ENCODE measurements around the gene TENM4.
"Not testable (repeated sequence)": the region's sequence is repeated elsewhere in the genome, so short reads cannot be mapped to it uniquely, and the experiment has no call there.

The TENM4 gene

DNA sequence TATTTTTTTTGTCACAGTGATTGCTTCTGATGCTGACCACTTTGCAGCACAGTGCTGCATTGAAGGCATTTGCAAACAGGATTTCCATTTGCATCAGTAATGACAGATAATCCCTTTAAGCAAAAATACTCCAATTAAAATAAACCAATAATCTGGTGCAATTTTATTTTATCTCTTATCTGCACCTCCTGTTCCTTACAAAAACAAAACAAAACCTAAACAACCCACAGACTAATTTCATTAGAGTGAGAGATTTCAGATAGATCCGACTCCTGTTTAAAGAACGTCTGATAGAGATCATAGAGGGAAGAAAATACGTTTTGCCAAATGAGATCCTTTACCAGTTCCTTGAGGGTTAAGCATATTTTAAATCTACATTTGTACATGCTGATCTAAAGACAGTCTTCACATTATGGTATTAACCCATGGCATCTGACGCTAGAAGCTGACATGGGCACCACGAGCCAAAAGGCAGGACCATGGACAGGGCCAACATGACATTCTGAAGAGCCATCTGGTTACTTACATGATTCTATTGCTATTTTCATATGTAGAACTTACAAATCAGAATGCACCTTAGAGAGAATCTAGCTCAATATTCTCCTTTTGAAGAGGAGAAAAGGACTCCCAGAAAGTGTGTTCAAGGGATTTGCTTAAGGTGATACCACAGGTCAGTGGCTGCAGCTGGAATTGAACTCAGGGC lies 580.0 kb downstream of the TENM4 start:
- no peak for DNase-seq

DNA sequence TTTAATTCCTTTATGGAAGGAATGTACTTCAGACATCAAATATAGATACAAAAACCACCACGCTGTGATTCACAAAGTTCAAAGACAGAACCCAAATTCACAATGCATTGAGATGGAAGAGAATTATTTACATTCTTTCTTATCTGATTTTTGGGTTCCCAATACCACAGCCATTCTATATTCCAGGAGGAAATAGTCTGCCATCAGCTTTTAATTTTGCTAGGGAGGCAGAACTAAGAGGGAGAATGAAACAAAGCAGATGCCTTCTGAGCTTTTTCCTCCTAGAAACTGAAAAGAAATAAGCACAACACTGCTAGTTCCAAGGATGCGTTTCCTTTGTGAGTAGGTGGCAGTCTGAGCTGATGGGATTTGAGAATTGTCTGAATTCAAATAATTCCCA lies 583.1 kb downstream of the TENM4 start:
- DNase-seq = no peak

DNA sequence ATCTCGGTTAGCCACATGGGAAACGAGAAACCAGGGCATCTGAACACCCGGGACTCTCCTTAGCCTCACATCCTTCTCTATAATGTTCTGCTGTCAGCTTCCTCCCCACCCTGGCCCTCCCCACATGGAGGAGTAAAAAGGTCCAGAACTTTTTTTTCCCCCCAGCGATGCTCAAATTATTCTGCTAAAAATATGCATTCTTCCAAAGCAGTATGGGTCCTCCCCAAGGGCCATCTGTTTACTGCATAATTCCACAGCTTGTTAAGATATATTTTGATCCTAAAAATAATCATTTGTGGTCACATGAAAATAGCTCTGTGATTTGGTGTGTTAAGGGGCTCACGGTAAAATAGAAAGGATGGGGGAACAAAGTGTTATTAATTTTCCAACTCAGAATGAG lies 584.6 kb downstream of the TENM4 start:
- DNase-seq = no peak

DNA sequence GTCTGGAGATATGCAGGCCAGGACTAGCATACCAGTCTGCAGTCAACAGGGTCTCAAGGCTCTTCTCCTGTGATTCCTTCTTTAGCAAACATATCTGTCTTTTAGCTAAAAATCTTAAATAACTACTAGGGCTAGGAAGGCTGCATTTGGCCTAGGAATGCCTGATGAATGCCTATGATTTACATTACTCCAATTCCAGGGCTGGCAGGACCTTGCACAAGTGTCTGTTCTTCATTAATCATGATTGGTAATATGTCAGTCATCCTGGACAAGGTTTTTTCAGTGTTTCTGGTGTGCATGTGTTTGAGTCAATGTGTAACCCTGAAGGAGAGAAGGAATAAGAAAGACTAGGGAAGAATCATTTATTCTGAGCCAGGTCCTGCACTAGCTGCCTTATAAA lies 585.7 kb downstream of the TENM4 start:
- no peak for DNase-seq

DNA sequence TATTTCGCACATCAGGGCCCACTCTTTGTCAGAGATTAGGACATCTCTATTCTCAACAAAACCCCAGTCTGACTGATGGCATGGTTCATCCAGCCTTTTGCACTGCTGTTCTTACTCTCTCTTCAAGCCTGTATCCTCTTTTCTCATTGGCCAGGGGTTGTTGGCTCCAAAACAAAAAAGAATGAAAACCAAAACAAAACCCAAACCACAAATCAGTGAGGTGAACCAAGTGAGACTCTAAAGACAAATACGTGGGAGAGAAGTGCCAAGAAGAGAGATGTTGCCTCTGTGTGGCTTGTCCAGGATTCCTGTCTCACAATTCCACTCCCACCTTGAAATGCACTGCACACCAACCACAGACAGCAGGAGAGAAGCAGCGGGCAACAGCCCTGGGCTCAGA lies 587.3 kb downstream of the TENM4 start:
- DNase-seq = no peak

DNA sequence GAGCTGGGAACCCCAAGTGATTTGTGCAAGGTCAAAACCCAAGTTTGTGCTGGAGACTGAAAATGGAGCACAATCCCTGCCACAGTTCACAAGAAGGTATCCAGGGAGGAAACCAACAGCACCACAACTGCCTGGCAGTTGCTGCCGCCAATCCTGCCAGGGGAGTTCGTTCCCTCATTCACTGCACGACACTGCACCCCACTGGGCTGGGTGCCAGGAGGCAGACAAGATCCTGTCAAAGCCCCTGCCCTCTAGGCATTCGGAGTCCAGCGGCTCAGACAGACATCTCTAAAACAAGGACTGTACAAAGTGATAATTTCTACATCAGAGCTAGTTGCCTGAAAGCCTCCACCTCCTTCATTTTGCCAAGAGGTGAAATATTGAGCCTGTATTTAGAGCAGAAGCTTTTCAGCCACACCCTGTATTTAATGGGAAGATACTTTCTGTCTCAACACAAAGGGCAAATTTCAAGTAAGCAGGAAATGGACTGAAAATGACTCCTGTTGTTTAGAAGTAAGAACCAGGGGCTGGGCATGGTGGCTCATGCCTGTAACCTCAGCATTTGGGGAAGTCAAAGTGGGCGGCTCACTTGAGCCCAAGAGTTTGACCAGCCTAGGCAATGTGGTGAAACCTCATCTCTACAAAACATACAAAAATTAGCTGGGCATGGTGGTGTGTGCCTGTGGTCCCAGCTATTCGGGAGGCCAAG lies 588.8 kb downstream of the TENM4 start:
- DNase-seq = no peak

DNA sequence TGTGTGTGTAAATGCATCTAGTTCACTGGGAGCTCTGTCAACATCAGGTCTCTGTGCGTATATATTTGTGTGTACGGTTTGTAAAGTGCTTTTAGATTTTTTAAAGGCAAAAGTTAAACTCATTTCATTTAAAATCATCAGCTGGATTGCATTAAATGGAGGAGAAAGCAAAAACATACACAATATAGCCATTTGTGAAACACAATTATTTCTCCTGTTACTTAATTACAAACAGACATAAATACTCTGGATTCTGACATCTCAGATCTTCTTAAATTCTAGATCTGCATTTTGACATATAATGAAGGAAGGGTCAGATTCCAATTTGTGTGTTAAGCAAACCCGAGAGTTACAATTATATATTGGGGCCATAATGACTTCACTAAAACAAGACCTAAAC lies 590.8 kb downstream of the TENM4 start:
- DNase-seq = no peak

DNA sequence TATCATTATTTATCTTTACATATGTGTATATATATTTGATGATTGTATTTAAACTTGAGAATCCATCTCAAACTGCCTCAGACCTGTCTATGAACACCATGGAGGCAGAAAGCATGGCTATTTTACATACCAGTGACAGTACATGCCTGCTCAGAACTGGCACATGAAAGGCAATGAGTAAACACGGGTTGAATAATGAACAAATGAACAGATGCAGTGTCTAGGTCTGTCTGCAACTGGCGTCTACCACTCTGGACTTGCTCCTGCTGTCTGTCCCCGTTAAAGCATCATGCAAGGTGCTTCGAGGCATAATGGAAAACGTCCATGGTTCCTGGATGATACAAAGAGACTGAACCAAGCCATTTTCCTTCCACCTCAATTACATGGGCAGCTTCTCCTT lies 594.6 kb downstream of the TENM4 start:
- no peak for DNase-seq

DNA sequence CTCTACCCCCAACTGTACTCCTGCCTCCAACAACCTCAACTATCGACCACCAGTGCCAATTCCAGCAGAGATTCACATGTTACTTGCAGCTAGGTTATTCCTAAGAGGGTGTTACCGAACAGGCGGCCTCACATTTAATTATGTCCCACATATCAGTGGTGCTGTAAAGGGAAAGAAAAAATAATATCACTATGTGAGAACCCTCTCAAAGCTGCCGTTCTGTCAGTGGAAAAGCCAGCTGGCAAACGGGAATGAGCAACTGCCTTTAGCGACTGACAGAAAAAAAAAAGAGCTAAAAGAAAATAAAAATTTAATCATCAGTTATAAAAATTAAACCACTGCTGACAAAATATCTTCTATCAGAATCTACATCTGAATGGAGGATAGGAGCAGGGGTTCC lies 595.3 kb downstream of the TENM4 start:
- no peak for DNase-seq

DNA sequence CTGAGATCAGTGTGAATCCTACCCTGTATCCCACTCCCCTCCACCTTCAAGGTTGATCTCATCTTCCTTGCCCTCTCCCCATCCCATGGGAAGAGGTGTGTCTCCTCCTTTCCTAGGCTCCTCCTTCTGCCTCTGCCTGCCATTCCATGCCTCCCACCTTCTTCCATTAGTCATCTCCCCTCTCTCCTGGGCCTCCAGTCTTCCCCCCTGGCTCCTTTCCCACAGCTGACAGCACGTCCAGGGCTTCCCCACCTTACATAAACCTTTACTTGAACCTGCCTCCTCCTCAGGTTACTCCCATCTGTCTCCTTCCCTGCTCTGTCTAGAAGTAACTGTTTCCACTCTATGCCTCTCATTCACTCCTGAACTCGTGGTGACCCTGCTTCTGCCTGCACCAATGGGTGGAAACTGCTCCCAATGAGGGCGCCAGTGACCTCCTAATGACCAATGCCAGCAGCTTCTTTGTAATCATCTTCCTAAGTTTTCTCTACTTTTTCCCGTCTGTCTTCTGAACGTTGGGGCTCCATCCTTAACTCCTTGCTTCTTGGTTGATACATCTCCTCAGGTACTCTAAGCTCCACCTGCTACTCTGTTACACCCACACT lies 599.3 kb downstream of the TENM4 start:
- no peak for DNase-seq

DNA sequence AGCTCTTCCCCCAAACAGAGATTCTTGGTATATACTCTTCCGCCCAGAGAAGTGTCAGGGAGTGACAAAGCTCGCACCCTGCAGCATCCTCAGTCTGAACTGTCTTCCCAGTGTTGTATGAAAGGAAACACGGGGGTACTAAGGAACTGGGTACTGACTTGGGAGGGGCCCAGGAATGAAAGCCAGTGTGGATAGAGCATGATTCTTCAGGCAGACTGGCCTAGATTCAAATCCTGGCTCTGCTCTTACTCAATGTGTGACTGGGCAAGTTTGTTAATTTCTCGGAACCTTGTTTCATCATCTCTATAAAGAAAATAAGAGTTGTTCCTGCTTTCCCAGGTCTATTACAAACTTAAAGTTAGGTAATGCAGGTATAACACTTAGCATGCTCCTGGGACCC lies 600.2 kb downstream of the TENM4 start:
- no peak for DNase-seq

DNA sequence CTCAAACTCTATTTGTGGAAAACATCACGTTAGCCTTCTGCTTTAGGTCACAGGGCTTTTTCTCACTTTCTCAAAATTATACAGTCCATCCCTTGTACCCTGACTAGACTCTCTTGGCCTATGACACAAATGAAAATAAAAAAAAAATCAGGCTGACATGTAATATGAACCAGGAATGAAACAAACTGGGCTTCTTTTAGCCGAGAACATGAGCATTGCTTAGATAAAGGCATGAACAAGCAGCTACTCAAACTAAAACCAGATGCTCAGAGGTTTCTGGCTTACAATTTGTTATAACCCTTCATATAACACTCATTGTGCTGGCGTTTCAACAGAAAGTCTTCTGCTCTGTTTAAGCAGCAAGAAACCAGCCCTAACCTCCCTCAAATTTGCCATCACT lies 600.6 kb downstream of the TENM4 start:
- DNase-seq = no peak

DNA sequence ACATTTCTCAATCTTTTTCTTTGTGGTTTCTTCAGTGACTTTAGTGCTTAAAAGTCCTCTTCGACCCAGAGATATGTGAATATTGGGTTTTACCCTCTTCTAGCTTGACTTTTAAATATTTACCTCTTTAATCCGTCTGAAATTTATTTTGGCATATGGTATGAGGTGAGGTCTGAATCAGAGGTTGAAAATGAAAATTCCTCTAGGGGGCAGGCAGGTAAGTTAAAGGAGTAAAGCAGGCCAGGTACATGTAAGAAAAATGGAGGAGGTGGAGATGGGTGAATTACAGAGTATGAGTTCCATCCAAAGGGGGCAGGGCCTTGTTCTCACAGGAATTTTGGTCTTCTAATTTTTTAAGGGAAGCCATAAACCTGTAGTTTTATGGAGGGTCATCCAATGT lies 602.4 kb downstream of the TENM4 start:
- no peak for DNase-seq

DNA sequence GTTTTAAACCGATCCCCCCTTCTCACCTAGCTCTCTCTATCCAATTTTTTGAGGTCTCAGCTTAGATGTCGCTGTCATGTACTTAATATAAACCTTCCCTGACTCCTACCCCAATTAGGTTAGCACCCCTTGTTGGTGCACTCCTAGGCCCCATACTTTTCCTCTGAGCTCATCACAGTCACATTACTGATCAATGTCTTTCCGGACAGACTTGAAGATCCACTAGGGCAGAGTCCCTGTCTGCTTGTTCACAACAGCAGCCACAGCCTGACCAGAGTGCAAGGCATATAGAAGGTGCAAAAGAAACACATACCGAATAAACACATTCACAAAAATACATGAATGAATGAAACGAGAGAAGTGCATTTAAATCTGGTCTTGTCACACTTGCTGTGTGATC lies 605.2 kb downstream of the TENM4 start:
- DNase-seq = no peak

DNA sequence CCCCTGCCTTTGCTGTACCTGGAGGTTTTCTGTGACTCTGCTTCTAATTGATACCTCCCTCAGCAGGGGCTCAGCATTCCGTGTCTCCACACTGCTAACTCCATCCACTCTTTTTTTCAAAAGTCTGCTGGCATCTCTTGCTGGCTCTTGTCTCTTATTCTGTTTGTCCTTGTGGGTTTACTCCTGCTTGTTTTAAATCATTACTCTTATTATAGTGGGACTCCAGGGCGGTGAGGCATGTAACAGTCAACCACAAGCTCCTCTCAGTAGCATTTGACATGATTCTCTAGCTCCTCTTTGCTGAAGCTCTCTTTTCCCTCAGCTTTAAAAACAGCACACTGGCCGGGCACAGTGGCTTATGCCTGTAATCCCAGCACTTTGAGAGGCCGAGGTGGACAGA lies 605.9 kb downstream of the TENM4 start:
- no peak for DNase-seq

DNA sequence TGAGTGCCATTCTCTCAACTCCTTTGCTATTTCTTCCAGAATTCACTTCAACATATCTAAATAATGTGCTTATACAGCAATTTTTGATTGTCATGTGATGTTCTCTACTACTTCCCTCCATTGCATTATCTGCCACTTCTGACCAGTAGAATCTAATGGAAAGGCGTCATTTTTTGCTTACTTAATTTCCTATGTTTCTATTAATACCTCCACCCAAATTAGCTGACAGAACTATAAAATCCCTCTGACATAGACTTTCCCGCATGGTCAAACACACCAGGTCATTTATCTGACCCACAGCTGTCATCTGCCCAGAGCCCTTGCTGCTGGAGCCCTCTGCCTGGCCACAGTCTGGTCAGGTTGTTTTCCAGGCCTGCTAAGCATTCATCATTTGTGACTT lies 607.6 kb downstream of the TENM4 start:
- no peak for DNase-seq

DNA sequence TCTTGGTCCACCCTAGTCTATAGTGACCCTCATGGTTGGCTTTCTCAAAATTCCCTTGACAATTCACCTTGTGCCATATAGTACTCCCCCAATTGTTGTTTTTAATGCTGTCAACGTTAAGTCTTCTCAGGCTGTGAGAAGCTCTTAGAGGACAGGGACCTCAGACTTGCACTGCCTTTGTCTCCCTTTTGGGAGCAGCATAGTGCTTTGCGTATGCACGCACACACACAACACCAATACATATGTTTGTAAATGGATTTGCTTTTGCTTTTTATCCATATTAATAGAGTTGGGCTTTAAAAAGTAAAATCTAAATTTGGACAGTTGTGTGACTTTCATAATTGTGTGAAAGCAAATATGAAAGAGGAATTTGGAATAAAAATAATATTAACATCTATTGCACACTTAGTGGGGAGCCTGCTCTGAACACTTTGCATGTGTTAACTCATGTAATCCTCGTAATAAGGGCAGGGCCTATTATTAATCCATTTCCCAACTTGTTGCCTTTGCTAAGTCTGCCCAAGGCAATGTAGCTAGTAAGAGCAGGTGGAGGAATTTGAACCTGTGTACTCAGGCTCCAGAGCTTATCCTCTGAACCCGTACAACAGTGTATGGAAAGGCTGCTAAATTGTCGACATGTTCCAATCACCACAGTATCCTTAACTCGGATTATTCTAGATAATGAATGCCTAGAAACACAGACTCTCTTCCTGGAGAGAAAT lies 608.4 kb downstream of the TENM4 start:
- DNase-seq = no peak

DNA sequence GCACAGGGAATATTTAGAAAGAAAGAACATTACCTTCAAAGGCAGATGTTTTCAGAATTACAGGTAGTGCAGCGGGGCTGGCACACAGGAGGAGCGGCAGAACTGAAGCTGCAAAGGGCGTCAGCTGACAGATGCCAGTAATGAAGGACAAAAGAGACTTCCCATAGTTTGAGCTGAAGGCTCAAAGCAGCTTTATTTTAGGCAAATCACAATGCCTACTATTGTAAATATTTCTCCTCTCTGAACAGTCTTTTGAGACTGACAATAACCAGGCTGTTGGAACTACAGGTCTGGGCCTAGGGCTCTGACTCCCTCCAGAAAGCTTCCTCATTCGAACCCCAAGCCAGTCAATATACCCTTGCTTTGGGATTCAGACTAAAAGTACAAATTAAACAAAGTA lies 609.3 kb downstream of the TENM4 start:
- no peak for DNase-seq

DNA sequence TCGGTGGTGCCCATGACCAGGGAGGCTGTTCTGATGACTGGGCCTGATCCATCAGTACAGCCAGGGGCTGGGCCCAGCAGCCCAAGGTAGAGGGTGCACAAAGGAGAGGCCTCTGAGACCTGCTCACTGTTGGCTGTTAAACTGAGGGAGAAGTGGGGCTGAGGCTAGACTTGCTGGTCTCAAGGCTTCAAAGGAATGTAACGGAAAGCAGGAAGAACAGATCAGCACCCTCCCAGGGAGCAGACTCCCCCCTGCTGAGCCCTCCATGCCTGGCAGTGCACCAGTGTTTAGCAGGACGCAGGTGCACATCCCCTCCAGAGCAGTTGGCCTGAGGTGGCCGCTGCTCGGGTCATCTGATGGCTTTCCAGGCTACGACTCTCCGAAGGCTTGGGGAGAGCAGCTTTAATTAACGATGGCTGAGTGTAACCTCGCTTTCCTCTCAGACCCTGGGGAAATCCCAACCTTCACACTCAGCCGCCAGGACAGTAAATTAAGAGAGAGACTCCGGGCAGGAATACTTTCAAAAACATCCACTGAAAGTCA lies 610.5 kb downstream of the TENM4 start:
- DNase-seq = no peak

DNA sequence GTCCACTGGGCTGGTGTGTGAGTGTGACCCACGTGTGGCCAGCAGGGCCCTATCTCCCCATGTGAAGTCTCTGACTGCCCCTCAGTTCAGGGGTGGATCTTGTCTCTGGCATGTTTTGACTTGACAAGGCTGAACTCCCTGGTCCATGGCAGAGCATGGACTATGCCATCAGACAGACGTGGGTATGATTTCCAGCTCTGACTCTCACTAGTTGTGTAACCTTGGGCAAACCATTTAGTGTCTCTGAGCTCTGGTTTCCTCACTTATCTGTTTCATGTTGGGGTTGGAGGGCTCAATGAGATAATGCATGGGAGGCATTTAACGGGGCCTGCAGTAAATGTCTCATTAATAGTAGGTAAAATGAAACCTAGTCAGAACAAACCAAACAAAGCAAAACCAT lies 611.7 kb downstream of the TENM4 start:
- DNase-seq = no peak

DNA sequence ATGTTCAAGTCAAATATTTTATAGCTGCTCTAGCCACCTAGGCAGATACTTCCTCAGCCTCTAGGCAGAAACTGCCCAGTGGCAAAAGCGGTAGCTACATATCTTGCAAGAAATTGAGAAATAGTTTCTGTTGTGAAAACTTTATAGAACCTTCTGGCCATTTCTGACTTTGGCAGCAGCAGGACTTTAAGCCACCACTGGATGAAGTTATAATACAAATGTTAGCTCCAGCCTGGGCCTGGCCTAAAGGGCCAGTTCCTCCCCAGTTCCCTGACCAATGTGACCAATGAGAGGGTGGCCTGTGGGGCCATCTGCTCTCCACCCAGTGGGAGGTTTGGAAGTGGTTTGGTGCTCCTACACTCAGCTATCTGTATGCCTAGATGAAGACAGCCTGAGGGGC lies 612.2 kb downstream of the TENM4 start:
- DNase-seq = no peak

DNA sequence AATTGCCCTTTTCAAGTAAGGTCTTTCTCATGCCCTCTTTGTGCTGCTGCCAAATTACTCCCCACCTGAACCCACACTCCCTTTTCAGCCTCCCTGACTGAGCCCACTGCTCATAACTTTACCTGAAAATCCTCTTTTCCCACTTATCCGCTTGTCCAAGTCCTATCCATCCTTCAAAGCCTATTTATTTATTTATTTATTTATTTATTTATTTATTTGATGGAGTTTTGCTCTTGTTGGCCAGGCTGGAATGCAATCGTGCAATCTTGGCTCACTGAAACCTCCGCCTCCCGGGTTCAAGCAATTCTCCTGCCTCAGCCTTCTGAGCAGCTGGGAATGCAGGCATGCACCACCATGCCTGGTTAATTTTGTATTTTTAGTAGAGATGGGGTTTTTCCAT lies 613.5 kb downstream of the TENM4 start:
- DNase-seq = not testable (repeated sequence)

DNA sequence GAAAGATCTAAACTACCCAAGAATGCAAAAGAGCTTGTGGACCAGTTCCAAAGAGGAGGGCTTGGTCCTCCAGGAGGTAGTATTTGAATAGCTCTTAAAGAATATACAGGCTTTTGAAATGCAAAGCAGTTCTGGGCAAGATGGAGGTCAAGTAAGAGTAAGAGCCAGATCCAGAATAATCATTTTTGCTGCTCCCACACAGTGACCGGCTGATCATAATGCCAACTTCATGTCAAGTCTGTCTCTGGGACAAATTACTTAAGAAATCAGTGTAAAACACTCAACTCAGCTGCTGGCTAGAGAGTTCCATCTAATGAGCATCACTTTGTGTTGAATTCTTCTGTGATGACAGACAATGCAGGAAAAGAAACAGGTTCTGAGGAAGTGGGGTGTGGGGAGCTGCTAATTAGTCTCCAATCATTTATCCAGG lies 615.2 kb downstream of the TENM4 start:
- no peak for DNase-seq

DNA sequence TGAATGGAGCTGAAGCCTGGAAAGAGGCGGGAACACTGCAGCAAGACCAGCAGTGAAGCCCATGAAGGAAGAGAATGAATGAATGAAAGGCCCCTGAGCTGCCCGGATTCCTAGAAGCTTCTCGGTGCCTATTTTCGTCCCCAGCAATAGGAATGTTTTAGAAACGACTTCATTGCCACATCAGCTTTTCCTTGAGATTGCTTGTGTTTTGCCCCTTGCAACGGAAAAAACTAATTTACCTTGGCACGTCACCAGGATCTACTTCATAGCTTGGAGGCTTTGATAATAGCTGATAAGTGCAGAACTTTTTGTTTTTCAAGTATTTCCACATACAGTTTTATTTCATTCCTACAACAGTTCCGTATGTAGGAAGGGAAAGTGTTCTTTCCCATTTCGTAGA lies 617.2 kb downstream of the TENM4 start:
- DNase-seq = no peak
